Fibroblast of skin of scalp (primary cell): ENCODE data around the gene NCOA6.
"Not testable (repeated sequence)": the region's sequence is repeated elsewhere in the genome, so short reads cannot be mapped to it uniquely, and the experiment has no call there.

ENCODE experiments used
- DNase-seq: peaks from one replicate; pipeline ENCODE4 v3.0.0-alpha.2; 2013

The NCOA6 gene

GRCh38 chr20:34717230-34718095 is 108.0 kb downstream of the NCOA6 start:
- no peak for DNase-seq

- DNase-seq, result no peak
Observed at GRCh38 chr20:34716921-34717229, 108.6 kb downstream of the NCOA6 start.

- no peak for DNase-seq
Observed at GRCh38 chr20:34715384-34715783, 110.1 kb downstream of the NCOA6 start.

- DNase-seq, result not testable (repeated sequence)
Observed at GRCh38 chr20:34713944-34714515, 111.4 kb downstream of the NCOA6 start.

- DNase-seq, result peak; percentile 99
Observed at GRCh38 chr20:34713194-34713943, 112.1 kb downstream of the NCOA6 start.

GRCh38 chr20:34712525-34713192 is 112.8 kb downstream of the NCOA6 start:
- no peak for DNase-seq

- DNase-seq, result no peak
Observed at GRCh38 chr20:34711813-34712430, 113.5 kb downstream of the NCOA6 start.

- DNase-seq, result no peak
Observed at GRCh38 chr20:34710861-34711574, 114.4 kb downstream of the NCOA6 start.

- no peak for DNase-seq
Observed at GRCh38 chr20:34710568-34710839, 114.9 kb downstream of the NCOA6 start.

- peak; percentile 59 for DNase-seq
Observed at GRCh38 chr20:34709831-34710567, 115.5 kb downstream of the NCOA6 start.

- DNase-seq, result peak; percentile 72
Observed at GRCh38 chr20:34709044-34709830, 116.2 kb downstream of the NCOA6 start.

- peak; percentile 29 for DNase-seq
Observed at GRCh38 chr20:34708621-34709043, 116.8 kb downstream of the NCOA6 start.

- no peak for DNase-seq
Observed at GRCh38 chr20:34706912-34707784, 118.3 kb downstream of the NCOA6 start.

- DNase-seq, result no peak
Observed at GRCh38 chr20:34706302-34706875, 119.1 kb downstream of the NCOA6 start.

GRCh38 chr20:34705397-34706301 is 119.8 kb downstream of the NCOA6 start:
- no peak for DNase-seq

GRCh38 chr20:34705008-34705396 is 120.4 kb downstream of the NCOA6 start:
- no peak for DNase-seq

GRCh38 chr20:34704177-34705007 is 121.1 kb downstream of the NCOA6 start, which contains the start of gene TP53INP2:
TP53INP2 (plus strand) TSS chr20:34704344; CDS start chr20:34708740, 4,396 bp downstream.
- DNase-seq, result peak; percentile 91
